Tongue (tissue), 2 donors: ENCODE results near the gene HMHB1. TPM values are rescaled to one million over a fixed set of nuclear protein-coding genes. Genes with fewer than 3 reads are reported as not detected.
"Not testable (repeated sequence)": the region's sequence is repeated elsewhere in the genome, so short reads cannot be mapped to it uniquely, and the experiment has no call there.

Experiments used
- DNase-seq: peaks from one replicate; pipeline ENCODE4 v3.0.0-alpha.2; 2015
- total RNA-seq: library from RNA; depleted of rRNA; stranded (reverse); fragments of >200 nt; gene quantifications from one replicate; pipeline ENCODE4 v1.2.3, GENCODE V29; 2014

HMHB1 gene
- total RNA-seq, 1 donor from 2014 or later = not detected

- DNase-seq = no peak
Observed at GRCh38 chr5:143801252-143801939, 10.6 kb upstream of the HMHB1 start.

- no peak for DNase-seq
Observed at GRCh38 chr5:143805861-143806260, 6.1 kb upstream of the HMHB1 start.

- DNase-seq = no peak
Observed at GRCh38 chr5:143806579-143806978, 5.4 kb upstream of the HMHB1 start.

GRCh38 chr5:143807401-143807800 is 4.6 kb upstream of the HMHB1 start:
- no peak for DNase-seq

GRCh38 chr5:143816370-143816769 is 4.4 kb downstream of the HMHB1 start:
- not testable (repeated sequence) for DNase-seq

- DNase-seq = peak; percentile 38
Observed at GRCh38 chr5:143819716-143820115, 7.8 kb downstream of the HMHB1 start.

- no peak for DNase-seq
Observed at GRCh38 chr5:143820451-143820850, 8.5 kb downstream of the HMHB1 start.

- DNase-seq = peak; percentile 91
Observed at GRCh38 chr5:143824851-143825720, 13.1 kb downstream of the HMHB1 start.

- no peak for DNase-seq
Observed at GRCh38 chr5:143826951-143827444, 15.0 kb downstream of the HMHB1 start.

GRCh38 chr5:143828710-143829109 is 16.7 kb downstream of the HMHB1 start:
- no peak for DNase-seq

GRCh38 chr5:143833177-143833576 is 21.2 kb downstream of the HMHB1 start:
- no peak for DNase-seq

GRCh38 chr5:143835251-143835650 is 23.3 kb downstream of the HMHB1 start:
- no peak for DNase-seq

- no peak for DNase-seq
Observed at GRCh38 chr5:143836161-143836725, 24.3 kb downstream of the HMHB1 start.

GRCh38 chr5:143837306-143837848 is 25.4 kb downstream of the HMHB1 start:
- DNase-seq = peak; percentile 75

- no peak for DNase-seq
Observed at GRCh38 chr5:143841446-143841845, 29.5 kb downstream of the HMHB1 start.

- no peak for DNase-seq
Observed at GRCh38 chr5:143842920-143843319, 31.0 kb downstream of the HMHB1 start.

GRCh38 chr5:143843461-143843860 is 31.5 kb downstream of the HMHB1 start:
- DNase-seq = no peak

GRCh38 chr5:143850050-143850683 is 38.2 kb downstream of the HMHB1 start:
- no peak for DNase-seq

GRCh38 chr5:143851383-143851782 is 39.4 kb downstream of the HMHB1 start:
- DNase-seq = no peak

- DNase-seq = no peak
Observed at GRCh38 chr5:143860211-143860610, 48.2 kb downstream of the HMHB1 start.

GRCh38 chr5:143862271-143862670 is 50.3 kb downstream of the HMHB1 start:
- DNase-seq = no peak

GRCh38 chr5:143865426-143866025 is 53.6 kb downstream of the HMHB1 start:
- peak; percentile 92 for DNase-seq
